Renal pelvis (tissue), 4 donors: ENCODE results near the gene RPL10A. TPM values are rescaled to one million over a fixed set of nuclear protein-coding genes. Genes with fewer than 3 reads are reported as not detected.
"Not testable (repeated sequence)": the region's sequence is repeated elsewhere in the genome, so short reads cannot be mapped to it uniquely, and the experiment has no call there.

ENCODE experiments used
- DNase-seq: peaks from one replicate; pipeline ENCODE4 v3.0.0-alpha.2; 2013
- polyA plus RNA-seq, 3 donors: library from polyadenylated mRNA; unstranded; fragments of 120-200 nt; gene quantifications; one replicate each; pipeline ENCODE4 v1.2.1, GENCODE V29; 2013; ENCODE audit not compliant: insufficient read length in 3 of 3

The RPL10A gene
- polyA plus RNA-seq, 3 donors, result 1,930 to 2,148 (median 1,961) TPM

DNA sequence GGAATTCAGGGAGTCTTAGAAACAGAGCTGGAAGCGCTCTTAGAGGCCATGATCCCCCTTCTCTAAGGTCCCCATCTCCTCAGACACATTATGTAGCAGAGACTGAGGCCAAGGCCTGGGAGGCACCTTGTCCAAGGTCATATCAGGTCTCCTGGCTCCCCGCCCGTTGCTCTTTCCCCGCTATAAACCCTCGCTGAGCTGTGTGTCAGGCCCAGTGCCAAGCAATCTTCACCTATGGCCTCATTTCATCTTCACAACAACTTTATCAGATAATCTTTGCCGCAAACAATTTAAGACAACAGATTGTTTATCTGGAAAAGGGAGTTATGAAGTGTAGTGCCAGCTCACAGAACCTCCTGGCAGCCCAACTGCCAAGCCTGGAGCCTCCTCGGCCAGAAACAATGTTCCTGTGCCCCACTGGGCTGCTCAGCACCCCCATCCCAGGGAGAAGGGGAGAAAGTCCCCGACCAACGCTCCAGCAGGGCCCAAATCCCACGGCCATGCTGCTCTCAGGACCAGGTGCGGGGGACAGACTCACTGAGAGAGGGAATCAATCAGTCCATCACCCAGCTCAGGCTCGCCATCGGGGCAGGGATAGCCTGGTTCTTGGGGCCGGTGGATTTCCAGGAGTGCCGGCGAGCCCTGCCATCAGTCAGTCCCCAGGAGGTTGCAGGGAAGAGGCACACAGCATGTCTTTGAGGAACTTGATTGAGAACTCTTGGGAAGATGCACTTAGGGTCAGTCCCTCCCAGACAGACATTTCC is 32.9 kb upstream of the RPL10A start:
- DNase-seq, result no peak

DNA sequence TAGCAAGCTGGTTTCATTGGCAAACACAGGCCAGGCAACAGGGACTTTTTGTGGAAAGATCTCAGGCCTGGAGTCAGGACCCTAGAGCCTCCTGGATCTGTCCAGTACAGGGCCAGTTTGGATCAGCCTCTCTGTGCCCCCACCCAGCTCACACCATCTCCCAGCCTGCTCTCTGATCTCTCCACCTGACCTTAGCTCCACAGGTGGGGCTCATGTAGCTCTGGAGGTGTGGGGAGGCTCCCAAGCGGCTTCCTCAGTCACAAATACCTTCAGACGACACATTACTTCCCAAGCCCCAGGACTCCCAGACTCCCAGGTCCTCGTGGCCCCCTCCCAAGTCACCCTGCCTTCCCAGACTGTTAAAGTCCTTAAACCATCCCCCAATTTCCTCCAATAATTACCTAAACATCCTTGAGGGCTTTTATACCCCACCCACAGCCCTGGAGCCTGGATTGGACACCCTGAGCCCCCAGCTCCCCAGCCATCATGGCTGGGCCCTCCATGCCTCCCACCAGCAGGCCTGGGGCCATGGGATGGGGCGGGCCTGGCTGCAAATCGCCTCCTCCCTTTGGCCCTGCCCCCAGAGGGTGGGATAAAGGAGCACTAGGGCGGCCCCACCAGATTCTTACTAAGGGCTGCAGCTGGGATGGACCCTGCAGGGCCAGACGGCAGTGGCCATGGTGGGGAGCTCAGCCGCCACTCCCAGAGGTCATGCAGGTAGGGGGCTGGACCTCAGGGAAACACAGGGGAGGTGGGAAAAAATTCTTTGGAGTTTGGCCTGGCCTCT is 31.9 kb upstream of the RPL10A start:
- DNase-seq, result no peak

DNA sequence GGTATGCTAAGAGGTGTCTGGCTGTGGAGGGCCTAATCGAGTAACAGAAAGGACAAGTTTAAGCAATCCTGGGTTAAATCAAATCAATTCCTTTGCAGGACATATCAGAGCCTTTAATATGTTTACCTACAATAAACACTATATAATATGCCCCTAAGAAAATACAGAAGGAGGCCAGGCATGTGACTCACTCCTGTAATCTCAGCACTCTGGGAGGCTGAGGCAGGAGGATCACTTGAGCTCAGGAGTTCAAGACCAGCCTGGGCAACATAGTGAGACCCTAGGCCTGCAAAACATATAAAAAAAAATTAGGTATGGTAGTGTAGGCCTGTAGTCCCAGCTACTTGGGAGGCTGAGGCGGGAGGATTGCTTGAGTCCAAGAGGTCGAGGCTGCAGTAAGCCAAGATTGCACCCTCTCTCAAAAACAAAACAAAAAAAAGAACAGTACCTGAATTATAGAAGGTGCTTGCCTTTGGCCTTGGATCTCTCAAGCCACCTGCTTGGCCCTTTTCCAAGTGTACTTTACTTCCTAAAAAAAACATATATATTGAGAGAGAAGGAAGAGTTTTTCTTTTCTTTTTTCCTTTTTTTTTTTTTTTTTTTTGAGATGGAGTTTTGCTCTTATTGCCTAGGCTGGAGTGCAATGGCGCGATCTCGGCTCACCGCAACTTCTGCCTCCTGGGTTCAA is 29.7 kb upstream of the RPL10A start:
- not testable (repeated sequence) for DNase-seq

DNA sequence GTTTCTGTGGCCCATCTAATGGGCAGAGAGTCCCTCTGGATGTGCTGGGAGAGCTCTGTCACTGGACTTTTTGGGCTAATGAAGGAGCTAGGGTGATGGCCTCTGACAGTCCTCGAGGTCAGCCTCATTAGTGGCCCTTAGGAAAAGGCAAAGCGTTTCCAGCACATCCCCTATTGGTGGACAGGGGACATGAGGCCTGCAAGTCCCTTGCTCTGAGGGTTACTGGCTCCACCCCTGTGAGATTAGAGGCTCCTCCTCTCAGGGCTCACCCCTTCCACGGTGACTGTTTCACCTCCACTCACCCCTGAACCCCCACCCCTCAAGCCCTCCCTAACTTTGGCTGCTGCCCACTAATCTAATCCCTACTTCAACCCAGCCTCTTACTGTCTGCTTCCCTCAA is 28.9 kb upstream of the RPL10A start:
- DNase-seq, result no peak

DNA sequence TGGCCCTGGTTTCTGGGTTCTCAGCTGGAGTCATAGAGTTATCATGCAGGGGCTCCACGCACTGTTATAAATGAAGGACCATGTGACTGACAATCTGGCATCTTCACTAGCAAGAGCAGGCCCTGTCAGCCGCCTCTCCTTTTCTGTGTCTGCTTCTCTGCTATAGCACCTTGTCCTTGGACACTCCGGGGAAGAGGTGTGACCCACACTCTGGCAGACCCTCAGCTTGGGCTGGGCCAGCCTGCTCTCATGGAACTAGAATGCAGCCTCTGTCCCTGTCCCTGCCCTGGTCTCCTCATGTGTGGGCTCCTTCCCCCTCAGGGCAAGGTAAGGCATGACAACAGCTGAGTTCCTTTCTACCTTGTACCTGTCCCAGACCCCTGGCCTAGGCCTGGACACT is 27.0 kb upstream of the RPL10A start:
- no peak for DNase-seq

DNA sequence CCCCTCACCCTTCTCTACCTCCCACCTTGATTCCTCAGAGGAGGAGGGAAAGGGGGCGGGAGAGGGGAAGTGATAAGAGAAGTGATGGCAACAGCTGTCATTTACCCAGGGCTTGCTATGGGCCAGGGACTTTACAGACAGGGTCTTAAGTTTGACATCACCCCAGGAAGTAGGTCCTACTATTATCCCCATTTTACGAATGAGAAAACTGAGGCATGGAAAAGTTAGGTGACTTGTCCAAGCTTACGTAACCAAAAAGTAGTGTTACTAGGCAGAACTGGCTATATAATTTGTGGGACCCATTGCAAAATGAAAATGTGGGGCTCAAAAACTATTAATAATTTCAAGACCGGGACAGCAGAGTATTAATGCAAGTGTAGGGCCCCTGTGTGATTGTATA is 26.6 kb upstream of the RPL10A start:
- no peak for DNase-seq

DNA sequence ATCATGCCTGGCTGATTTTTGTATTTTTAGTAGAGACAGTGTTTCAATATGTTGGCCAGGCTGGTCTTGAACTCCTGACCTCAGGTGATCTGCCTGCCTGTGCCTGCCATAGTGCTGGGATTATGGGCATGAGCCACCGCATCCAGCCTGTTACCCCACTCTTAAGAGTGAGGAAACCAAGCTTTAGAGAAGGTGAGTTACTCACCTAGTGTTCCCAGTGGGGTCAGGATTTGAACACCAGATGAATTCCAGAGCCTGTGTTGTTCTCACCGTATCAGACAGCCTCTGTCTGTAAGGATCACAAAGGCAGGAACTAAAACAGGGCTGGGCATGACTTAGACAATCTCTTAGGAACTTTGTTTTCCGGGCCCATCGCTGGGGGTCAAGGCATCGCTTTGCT is 25.5 kb upstream of the RPL10A start:
- DNase-seq, result no peak

DNA sequence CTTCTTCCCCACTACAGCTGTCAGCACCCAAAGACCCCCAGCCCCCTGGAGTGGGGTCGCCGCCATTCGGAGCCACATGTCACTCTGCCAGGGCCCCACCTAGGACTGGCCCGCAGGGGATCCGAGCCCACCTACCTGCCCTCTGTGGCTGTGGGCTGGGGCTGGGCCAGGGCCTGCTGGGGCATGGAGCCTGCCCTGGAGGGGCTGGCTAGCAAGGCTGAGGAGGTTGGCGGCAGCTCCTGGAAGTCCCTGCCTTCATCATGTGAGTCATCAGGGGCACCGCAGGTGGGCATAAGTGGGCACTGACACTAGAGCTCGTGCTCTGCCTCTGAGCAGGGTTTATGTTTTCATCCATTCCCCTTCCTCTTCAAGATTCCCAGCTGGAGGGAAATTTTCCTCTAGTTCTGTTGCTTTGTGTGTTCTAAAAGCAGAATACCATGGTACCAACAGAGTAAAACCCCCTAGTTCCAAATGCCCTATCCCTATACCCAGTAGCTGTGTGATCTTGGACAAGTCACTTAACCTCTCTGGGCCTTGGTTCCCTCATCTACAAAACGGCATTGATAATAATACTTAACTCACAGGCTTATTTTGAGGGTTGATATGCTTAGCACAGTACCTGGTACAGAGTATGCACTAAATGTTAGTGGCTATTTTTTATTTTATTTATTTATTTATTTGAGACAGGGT is 24.7 kb upstream of the RPL10A start:
- DNase-seq, result no peak

DNA sequence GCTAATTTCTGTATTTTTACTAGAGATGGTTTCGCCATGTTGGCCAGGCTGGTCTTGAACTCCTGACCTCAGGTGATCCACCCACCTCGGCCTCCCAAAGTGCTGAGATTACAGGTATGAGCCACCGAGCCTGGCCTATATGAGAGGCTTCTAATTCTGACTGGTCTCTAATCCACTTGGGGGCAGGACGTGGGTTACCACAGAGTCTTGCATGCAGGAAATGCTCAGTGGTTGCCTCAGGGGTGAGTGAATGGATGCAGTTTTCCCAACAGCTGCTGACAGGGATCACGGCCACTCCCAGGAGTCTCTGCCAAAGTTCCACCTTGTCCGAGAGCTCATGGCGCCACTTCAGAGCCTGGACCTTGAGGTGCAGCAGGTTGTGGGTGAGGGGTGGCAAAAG is 22.5 kb upstream of the RPL10A start:
- DNase-seq, result no peak

DNA sequence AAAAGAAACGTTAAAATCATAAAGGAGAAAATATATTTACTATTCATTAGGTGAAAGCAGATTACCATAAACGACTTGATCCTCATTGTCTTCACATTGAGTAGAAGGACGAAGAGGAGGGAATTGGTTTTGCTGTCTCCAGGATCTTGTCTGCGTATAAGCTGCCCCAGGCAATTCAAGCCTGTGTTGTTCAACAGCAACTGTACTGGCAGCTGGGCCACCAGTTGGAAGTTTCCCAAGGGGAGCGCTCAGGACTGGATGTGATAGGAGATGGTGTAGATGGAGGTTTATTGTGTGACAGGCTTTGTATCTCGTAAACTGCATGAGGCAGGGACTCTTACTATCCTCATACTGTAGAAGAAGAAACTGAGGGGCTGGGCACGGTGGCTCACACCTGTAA is 20.0 kb upstream of the RPL10A start:
- no peak for DNase-seq

DNA sequence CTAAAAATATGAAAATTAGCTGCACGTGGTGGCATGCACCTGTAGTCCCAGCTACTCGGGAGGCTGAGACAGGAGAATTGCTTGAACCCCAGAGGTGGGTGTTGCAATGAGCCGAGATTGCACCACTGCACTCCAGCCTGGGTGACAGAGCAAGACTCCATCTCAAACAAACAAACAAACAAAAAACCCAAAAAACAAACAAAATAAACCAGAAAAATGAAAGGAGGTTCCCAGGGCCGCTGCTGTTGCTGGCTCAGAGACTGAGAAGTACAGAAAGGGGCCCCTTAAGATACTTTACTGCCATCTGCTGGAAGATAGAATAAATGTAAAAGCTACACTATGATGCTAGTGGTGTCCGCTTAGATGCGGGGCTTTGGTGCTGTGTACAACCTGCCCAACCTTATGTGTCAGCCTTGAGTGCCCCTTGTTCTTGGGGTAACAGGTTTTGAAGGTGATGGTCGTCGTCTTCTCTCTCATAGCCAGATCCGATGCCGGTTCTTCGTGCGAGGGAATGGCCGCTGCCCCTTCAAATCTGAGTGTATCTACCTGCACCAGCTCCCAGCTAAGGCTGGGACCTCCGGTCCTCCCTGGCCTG is 18.8 kb upstream of the RPL10A start:
- DNase-seq, result peak; percentile 71

DNA sequence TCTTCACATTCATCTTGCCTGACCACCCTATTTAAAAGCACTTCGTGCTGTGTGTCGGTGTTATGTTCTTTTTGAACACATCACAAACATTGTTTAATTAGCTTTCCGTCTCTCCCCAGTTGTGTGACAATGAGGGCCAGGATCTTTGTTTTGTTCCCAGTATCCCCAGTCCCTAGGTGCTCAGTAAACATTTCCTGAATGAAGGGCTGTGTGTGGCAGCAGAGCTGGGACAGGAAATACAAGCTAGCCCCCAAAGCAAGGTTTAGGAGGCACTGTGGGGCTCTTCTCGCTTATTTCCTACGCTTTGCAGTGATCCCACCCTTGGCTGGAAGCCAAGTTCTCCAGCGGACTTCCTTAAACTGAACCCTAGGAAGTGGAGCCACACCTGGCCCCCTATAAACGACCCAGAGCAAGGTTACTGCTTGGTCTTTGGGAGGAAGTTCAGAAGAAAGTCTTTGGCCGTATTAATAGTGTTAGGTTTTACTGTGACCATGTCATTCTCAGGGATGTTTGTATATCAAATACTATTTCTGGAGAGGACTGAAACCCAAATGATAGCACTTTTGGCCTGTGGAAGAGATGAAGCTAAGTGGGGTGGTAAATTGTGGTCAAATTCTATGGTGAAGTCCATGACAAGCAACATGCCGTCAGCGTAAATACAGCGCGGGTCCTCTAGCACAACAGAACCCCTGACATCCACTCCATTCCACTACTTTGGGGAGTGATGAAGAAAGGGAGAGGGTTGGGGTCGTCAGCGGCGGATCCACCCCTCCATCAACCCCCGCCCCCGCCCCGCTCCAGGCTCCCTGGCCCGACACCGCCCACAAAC is 16.6 kb upstream of the RPL10A start:
- no peak for DNase-seq

DNA sequence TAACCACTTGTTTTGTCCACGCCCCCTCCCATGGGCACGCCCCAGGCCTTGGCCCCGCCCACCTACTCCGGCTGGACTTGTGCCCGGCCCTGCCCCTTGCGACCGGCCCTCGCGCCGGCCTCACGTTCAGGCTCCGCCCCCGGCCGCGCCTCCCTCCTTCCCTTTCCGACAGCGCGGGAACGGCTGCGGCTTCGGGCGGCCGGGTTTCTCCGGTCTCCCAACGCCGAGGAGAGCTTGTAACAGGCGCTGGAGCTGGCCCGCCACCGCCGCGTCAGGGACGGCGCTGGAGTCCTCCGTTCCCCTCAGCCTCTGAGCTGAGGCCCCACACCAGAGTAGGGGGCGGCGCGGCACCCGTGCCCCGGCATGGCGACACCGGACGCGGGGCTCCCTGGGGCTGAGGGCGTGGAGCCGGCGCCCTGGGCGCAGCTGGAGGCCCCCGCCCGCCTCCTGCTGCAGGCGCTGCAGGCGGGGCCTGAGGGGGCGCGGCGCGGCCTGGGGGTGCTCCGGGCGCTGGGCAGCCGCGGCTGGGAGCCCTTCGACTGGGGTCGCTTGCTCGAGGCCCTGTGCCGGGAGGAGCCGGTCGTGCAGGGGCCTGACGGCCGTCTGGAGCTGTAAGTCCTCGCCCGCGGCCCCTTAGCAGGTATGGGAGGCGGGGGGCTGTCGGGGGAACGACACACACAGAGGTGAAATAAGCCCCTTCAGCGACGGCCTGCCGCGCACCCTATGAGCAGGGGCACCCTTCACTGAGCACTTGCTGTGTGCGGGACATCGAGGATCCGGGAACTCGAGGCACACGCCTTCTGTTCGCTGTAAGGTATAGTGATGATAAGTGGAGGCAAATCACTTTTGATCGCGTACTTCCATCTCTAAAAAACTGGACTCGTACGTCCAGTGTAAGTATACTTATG is 15.8 kb upstream of the RPL10A start, which contains the start of gene FANCE:
Gene FANCE (plus strand): TSS at position 156 of the 908 bp plus-strand sequence. CDS start 208 bp downstream, at position 364.
- peak; percentile 93 for DNase-seq

DNA sequence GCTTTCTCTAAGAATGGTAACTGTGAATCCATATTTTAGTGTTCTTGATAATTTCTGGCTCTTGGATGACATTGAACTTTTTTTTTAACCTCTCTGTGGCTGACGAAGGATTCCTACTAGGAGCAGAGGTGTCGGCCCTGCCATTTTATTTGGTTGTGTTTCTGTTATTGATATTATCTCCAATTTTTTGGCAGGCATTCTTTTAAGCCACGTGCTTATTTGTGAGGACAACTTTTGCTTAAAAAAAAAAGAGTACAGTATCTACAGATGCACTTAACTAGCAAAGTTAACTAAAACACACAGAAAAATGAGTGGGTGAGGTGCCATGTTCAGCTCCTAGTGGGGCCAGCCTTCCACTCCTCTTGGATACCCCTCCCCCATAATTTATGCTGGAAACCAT is 15.0 kb upstream of the RPL10A start:
- no peak for DNase-seq

DNA sequence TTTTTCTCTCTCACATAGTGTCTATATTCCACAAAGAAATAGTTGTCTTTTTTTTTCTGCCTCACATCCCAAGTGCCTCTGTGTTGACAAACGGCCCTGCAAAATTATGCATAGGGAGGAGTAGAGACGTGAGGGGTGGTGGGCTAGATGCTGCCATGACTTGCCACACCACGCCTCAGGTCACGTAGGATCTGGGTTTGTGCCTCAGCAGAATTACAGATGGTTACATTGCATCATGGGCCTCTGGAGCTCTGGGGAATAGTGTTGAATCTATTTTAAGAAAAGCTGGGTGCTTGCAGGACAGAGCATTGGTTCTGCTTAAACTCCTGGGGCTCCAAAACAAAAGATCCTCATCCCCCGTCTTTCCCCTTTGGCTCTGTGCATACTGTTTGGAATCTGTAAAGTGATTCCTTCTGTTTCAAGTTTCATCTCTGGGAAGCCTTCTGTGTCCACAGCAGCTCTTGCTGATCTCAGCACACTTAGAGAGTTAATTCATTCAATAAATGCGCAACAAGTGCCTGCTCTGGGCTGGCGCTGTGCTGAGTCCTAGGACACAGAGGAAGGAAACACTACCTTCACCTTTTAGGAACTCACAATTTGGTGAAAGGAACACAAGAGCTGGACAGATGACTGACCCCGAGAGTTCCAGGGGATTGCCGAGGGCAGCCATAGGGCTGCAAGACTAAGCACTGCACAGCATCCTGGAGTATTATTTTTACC is 13.7 kb upstream of the RPL10A start:
- DNase-seq, result no peak

DNA sequence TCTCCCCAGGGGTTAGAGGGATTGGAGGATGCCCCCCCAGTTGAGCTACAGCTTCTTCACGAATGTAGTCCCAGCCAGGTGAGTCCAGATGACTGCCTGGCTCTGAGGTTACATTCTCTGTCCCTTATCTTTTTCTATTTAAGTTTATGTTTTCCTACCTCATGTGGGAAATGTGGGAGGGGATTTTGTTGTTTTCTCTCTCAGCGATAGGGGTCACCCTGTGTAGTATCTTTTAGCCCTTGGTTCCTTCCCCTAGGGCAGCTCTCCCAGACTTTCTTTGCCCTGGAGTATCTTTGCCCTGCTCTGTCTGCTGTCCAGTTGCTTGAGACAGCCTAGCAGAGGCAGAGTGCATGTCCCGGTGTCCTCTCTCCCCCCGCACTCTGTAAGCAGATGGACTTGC is 10.3 kb upstream of the RPL10A start:
- DNase-seq, result no peak

DNA sequence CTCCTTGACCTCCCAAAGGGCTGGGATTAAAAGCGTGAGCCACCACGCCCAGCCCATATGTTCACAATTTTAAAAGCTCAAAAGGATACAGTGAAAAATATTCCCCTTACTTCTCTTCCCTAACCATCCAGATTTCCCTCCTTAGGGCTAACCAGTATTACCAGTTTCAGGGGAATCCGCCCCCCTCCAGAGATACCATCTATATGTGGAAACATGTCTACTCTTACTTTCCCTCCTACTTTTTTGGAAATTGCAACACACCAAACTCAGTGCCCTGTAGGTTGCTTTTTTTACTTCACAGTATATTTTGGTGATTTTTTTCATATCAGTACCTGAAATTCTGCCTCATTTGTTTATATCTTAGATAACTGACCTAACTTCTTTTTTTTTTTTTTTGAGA is 6.9 kb upstream of the RPL10A start:
- DNase-seq, result no peak

DNA sequence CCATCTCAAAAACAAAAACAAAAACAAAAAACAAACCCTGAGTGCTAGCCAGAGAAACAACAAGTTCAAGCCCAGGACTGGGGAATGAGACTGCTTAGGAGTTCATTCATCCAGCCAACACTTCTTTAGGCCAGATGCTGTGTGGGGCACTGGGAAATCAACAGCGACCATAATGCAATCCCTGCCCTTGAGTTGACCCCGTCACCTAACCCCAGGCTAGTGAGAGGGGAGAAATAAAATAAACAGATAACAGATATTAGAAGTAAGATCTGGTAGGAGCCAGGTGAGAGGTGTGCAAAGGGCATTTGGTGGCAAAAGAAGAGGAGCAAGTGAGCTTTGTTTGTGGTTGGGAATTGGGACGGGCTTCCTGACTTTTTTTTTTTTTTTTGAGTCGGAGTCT is 4.9 kb upstream of the RPL10A start:
- no peak for DNase-seq

DNA sequence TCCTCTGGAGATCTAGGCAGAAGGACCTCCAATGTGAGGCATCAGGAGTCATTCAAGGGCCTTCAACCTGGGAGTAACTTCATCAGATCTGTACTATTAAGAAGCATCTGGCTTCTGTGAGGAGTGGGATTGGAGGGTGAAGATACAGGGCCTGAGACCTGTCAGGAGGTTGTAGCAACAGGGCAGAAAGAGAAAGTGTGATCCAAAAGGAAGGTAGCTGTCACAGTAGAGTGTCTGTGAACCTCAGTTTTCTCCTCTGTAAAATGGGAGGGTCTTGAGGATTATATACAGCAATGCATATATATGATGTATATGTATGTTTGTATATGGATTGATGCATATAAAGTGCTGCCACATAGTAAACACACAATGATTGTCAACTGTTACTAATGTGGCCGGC is 2.6 kb upstream of the RPL10A start:
- no peak for DNase-seq
